ENCODE data around the gene MGMT.

MGMT gene

DNA sequence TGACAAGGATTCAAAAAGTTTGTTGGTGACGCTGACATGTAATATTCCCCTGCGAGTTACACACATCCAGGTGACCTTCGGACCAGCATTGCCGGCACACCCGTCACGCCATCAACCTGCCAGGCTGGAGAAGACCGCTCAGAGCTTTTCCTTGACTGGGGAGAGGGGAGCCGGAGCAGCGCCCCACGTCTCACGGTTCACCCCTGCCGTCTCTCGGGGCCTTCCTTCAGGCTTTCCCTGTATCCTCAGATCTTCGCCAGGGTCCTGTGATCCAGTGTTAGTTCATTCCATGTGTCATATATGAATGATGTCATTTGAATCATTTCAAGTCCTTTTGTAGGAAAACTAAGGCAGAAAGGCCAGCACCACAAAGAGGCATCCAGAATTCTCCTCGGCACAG, 127.8 kb downstream of the MGMT start:
- no peak for DNase-seq (ENCODE audit: low spot score)

DNA sequence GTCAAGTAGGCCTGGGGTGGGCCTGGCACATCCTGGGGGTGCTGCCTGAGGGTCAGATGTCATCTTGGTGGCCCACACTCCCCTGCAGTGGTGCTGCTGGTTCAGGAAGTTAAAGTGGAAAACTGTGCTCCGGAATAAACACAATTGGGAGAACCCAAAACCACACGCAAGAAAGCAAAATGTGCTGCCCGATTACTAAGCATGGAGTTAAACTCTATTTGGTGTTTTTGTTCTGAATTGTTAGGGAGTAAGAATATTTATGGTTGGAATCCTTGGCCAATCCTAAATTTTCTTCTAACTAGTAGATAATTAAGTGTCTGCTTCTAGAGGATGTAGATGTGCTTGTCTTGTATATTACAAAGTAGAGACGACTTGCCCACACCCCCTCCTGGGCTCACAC, 131.4 kb downstream of the MGMT start:
- no peak for DNase-seq (ENCODE audit: low spot score)

GRCh38 chr10:129599160-129599559, 132.1 kb downstream of the MGMT start:
- no peak for DNase-seq (ENCODE audit: low spot score)

- peak; percentile 62 for DNase-seq (ENCODE audit: low spot score)
Measured at GRCh38 chr10:129601737-129602136, 134.7 kb downstream of the MGMT start.

- DNase-seq (ENCODE audit: low spot score) = no peak
Measured at GRCh38 chr10:129602938-129603535, 136.0 kb downstream of the MGMT start.

DNA sequence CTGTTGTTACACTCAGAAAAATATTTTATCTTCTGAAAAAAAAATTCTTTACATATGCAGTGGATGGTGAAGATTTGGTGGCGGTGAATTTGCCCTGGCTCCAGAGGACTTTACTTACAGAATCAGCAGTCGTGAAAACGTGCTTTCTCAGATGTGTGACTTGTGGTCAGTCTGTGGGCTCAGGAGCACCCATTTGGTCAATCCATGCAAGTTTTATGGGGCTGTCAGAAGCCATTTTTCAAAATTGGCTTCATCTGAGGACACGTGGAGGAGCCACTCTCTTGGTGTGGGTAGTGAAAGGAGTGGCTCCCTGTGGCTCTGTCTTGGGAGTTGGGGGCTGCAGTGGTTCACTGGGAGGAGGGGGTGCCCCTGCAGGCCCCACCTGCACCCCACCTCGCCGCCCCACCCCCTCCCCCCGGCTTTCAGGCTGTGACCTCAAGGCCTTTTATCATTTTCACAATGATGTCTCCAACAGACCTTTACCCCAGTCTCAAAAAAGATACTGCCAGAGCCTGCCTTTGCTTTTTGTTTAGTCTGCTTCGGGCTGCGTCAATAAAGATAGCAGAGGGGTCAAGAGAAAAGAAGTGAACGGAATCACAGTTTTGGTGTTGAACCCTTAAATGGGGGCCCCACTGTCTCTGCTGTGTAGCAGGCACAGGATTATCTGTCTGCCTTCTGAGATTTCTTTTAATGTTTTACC, 137.4 kb downstream of the MGMT start:
- DNase-seq (ENCODE audit: low spot score) = no peak

- no peak for DNase-seq (ENCODE audit: low spot score)
Measured at GRCh38 chr10:129605266-129605985, 138.4 kb downstream of the MGMT start.

- no peak for DNase-seq (ENCODE audit: low spot score)
Measured at GRCh38 chr10:129605986-129606518, 139.0 kb downstream of the MGMT start.

DNA sequence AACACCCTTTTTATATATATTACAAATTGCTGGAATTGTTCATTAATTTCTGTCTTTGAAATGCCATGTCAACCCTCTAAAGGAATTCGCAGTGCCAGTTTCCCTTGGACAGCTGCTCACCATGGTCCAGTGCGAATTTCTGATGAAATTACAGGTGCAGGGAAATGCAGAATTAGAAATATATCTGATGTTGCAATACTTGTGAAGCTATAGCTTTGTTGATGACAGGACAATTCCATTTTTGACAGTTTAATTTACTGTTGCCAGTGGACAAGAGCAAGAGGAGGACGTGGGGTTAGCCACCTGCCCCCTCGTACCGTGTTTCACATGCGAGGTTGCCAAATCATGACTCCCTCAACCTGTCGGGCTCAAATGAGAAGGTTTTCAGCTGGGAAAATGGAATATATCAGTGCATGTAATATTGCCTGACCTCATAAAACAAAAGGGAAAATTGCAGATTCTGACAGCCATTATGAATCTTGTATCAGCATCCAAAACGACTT, 140.6 kb downstream of the MGMT start:
- DNase-seq (ENCODE audit: low spot score) = no peak

- no peak for DNase-seq (ENCODE audit: low spot score)
Measured at GRCh38 chr10:129608653-129609052, 141.6 kb downstream of the MGMT start.

GRCh38 chr10:129609551-129609950, 142.5 kb downstream of the MGMT start:
- no peak for DNase-seq (ENCODE audit: low spot score)

DNA sequence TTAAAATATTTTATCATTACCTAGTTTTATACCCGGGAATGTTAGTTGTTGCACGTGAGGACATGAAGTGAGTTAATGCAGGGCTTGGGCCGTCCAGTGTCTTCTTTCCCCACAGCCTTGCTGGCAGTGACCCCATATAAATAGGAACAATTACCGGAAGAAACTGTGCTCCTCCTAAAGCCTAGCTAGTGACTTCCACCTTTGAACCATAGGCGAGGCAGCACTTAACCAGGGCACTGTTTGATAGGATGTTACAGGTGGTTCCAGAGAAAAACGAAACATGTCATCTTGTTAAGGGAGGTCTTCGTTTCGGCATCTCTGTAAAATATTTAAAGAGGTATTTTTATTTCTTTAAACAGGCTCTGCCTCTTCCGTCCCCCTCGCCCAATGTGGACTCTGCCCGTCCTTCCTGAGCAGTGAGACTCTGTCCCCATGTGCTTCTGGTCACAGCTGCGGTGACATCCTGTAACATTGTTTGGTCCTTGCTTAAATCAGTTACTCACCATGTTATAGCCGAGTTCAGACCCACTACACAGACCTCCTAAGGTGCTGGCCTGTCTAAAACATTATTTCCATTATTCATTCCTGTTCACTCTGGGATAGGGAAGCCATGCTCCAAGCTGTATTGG, 145.6 kb downstream of the MGMT start:
- DNase-seq (ENCODE audit: low spot score) = no peak

DNA sequence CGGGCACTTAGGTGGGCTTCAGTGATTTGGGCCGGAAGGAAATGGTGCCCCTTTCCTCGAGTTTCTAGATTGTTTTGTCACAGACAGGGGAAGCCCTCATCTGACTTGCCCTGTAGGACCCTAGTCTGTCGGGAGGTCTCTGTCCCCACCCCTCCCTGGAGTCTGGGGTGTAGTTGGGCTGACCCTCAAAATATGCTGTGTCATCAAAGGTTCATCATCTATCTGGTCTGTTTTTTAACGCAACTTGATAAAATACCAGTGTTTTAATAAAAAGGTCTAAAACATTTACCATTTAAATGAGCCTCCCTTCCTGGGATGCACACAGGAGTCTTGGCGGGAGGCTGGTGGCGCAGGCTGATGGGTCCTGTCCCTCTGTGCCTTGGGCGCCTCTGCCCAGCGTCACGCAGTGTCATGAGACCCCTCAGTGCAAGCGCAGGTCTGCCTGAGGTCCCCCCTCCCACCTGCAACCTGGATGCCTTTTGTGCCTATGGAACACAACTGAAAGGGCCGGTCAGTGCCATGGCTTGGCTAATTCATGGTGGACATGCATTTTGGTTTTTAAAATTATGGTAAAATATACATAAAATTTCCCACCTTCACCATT, 146.4 kb downstream of the MGMT start:
- DNase-seq (ENCODE audit: low spot score) = no peak

DNA sequence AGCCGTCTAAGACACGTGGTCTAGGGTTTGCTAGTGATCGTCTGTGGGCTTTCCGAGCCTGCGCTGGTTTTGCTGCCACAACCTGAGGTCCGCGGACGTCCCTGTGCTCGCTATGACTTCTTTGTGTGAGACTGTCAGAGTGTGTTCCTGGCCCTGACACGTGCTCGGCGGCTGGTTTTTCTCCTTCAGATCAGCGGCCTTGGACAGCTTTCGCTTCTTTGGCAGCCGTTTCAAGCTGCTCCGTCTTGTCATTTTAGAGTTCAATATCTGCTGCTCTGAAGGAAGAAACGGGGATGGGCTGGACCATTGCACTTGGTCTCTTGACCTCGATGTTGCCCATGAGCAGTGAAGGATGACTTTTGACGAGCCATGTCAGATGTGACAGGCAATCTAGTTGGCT, 147.3 kb downstream of the MGMT start:
- peak; percentile 34 for DNase-seq (ENCODE audit: low spot score)

DNA sequence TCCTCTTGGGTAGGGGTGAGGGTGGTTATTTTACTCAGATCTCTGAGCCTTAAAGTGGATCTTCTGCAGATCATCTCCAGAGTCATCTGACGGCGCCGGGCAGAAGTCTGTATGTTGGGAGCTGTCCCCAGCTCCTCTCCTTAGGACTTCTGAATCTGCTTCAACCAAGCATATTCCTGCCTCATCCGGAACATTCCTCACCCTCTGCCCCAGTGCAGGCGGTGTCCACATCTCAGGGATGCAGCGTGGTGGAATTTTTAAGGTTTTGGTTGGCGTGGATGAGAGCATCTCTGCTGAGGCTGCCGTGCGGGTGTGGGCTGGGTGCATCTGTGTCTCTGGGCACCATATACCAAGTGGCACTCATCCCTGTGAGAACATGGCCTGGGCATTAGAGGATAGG, 148.3 kb downstream of the MGMT start:
- DNase-seq (ENCODE audit: low spot score) = no peak

GRCh38 chr10:129615921-129616525, 149.0 kb downstream of the MGMT start:
- DNase-seq (ENCODE audit: low spot score) = no peak

DNA sequence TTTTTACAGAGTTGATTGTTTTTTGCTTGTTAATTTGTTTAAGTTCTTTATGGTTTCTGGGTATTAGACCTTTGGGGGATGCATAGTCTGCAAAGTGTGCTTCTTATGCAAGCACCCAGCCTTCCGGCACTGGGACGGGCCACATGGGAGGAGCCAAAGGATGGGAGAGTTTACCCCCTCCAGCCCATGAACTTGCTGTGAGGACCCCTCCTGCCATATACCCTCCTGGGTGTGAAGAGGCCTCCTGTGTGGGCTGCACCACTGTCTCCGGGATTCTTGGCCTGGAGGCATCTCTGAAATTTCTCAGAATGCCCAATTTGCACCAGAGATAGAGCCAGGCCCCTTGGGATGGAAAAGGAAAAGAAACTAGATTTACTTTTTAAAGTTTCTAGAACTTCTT, 150.7 kb downstream of the MGMT start:
- DNase-seq (ENCODE audit: low spot score) = no peak

DNA sequence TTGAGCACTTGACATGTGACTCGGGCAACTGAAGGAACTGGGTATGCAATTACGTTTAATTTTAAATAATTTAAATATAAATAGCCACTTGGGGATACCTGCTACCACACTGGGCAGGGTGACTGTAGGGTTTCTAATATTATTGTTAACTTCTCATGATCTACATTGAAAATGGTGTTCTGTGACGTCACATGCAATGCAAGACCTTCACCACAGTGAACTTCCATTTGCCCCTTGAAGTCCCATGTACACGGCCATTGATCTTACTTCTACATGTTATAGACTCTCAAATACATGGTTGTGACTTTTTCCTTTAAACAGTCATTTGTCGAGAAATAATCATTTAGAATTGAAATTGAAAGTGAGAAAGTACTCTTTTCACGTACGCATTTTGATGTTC, 154.0 kb downstream of the MGMT start:
- DNase-seq (ENCODE audit: low spot score) = no peak

DNA sequence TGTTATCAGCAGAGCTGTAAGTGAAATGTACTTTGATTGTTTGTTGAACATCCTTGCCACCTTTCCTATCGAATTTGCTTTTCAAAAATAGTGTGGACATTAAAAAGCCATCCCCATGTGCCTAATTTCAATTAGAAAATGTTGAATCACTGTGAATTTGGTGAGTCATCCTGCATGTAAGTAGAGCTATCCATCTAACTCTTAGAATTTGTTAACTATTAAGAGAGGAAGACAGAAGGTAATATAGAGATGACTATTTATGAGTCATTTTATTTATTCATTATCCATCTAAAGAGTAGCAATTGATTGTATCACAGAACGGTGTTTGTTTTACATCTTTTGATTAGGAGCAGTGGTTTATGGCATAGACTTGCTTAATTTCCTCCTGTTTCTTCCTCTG, 154.7 kb downstream of the MGMT start:
- peak; percentile 69 for DNase-seq (ENCODE audit: low spot score)

- peak; percentile 7 for DNase-seq (ENCODE audit: low spot score)
Measured at GRCh38 chr10:129622291-129622690, 155.2 kb downstream of the MGMT start.

DNA sequence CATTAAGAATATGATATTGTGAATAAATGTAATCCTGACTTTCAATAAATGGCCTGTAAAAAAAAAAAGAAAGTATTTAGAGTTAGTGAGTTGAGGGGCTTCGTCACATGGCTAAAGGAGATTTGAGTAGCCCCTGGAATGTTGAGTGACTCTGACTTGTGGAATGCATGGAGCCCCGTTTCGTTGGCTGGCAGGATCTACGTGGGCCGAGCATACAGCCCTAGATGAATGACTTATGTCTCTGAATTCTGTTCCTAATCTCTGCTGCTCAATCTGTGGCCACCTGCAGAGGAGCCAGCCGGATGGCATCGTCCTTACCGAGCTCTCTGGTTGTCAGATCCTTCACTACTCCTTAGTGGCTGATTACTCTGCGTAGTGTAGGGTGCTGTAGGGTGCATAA, 155.7 kb downstream of the MGMT start:
- peak; percentile 23 for DNase-seq (ENCODE audit: low spot score)

DNA sequence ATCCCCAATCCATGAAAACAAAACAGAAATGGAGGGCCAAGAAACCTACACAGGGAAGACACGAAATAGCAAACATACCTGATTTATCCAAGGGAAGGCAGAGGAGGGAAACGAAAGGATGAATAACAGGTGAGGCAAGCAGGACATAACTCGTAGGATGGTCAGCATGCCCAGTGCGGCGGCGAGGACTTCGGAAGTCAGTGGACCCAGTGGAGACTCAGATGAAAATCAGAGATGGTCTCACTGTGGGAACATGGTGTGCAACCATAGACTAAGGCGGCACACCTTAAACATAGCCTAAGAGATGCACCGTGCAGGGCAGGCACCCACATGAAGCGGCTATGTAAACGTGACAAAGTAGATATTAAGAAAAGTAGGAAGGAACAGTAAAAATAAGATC, 157.5 kb downstream of the MGMT start:
- DNase-seq (ENCODE audit: low spot score) = no peak

Measured in kidney tubule cell (primary cell).